Smooth muscle cell (in vitro differentiated cells): ENCODE measurements around the gene AVEN. TPM values are rescaled to one million over a fixed set of nuclear protein-coding genes. Genes with fewer than 3 reads are reported as not detected.

Experiments used
- DNase-seq: peaks from one replicate; lab custom pipeline; 2025; ENCODE audit not compliant: unreplicated experiment; lab: John Stamatoyannopoulos, UW
- H2AFZ ChIP-seq: fragments of 200-600 bp; sonication (generic); 2 replicates; pipeline ENCODE4 v1.6.0; 2016; ENCODE audit warnings: antibody characterized with exemption, low read depth, mild to moderate bottlenecking
- H3F3A ChIP-seq: fragments of 200-600 bp; sonication (generic); 2 replicates; pipeline ENCODE4 v1.6.0; 2017; ENCODE audit warnings: antibody characterized with exemption, low read depth
- H3K27ac ChIP-seq: fragments of 200-600 bp; sonication (generic); 2 replicates; pipeline ENCODE4 v1.5.1; 2016; ENCODE audit warnings: low read depth, mild to moderate bottlenecking
- H3K27me3 ChIP-seq: fragments of 200-600 bp; sonication (generic); 2 replicates; pipeline ENCODE4 v1.6.1; 2016; ENCODE audit warnings: low read depth, mild to moderate bottlenecking
- H3K36me3 ChIP-seq: fragments of 200-600 bp; sonication (generic); 2 replicates; pipeline ENCODE4 v1.5.1; 2016; ENCODE audit warnings: low read depth
- H3K4me1 ChIP-seq: fragments of 200-600 bp; sonication (generic); 2 replicates; pipeline ENCODE4 v1.5.1; 2016; ENCODE audit warnings: low read depth
- H3K4me2 ChIP-seq: fragments of 200-600 bp; sonication (generic); 2 replicates; pipeline ENCODE4 v1.6.0; 2016; ENCODE audit warnings: mild to moderate bottlenecking
- H3K4me3 ChIP-seq: fragments of 200-600 bp; sonication (generic); 2 replicates; pipeline ENCODE4 v1.5.1; 2016; ENCODE audit warnings: mild to moderate bottlenecking
- H3K79me2 ChIP-seq: fragments of 200-600 bp; sonication (generic); 2 replicates; pipeline ENCODE4 v1.6.0; 2016; ENCODE audit warnings: low read depth, mild to moderate bottlenecking
- H3K9ac ChIP-seq: fragments of 200-600 bp; sonication (generic); 2 replicates; pipeline ENCODE4 v1.6.0; 2016; ENCODE audit warnings: low read depth
- H3K9me3 ChIP-seq: fragments of 200-600 bp; sonication (generic); replicated peaks from 2 replicates; pipeline ENCODE4 v1.5.1; 2016; ENCODE audit warnings: low read depth
- H4K20me1 ChIP-seq: fragments of 200-600 bp; sonication (generic); 2 replicates; pipeline ENCODE4 v1.6.0; 2016; ENCODE audit warnings: low read depth
- WGBS: methylation state at CpG from one replicate; pipeline ENCODE4 v1.1.7; 2016; ENCODE audit warnings: low lambda C conversion rate; 5-methylcytosine and 5-hydroxymethylcytosine counted together
- polyA plus RNA-seq: library from polyadenylated mRNA; unstranded; fragments of >200 nt; fragmentation: Nextera tagmentation; extraction: Ambion mirVana; gene quantifications from 2 replicates; pipeline ENCODE4 v1.2.1, GENCODE V29; 2016
- total RNA-seq: library from RNA; depleted of rRNA; stranded (reverse); fragments of >200 nt; gene quantifications from 2 replicates; pipeline ENCODE4 v1.2.3, GENCODE V29; 2014
- TF ChIP-seq, protein P1 (sequence below): fragments of 200-600 bp; sonication (generic); IDR thresholded peaks from 2 replicates; pipeline ENCODE4 v1.5.1; 2017; ENCODE audit warnings: borderline replicate concordance, mild to moderate bottlenecking, antibody characterized with exemption; ENCODE audit not compliant: insufficient read depth, poor library complexity, severe bottlenecking

AVEN gene
- total and polyA plus RNA-seq, 2 experiments from 2014 or later: 10.6 to 15.7 TPM

DNA sequence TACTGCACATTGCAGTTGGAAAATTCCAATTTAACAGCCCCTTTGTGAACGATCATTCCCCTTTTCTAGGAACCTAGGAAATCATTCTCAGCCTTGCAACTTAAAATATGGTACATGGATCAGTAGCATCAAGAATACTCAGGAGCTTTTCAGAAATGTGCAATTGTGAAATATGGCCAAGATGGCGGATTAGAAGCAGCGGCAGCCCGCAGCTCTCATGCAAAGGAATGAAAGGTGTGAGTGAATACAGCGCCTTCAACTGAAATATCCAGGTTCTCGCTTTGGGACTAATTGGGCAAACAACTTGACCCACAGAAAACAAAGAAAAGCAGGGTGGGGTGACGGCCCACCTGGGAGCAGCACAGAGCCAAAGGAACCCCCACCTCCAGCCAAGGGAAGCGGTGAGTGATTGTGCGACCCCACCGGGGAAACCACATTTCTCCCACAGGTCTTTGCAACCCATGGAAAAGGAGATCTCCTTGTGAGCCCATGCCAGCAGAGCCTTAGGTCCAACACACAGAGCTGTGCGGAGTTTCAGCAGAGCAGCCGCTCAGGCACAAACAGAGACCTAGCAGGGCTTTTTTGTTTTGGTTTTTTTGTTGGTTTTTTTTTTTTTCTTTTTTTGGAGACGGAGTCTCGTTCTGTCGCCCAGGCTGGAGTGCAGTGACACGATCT is 7.6 kb upstream of the AVEN start:
- TF ChIP-seq, protein P1, sequence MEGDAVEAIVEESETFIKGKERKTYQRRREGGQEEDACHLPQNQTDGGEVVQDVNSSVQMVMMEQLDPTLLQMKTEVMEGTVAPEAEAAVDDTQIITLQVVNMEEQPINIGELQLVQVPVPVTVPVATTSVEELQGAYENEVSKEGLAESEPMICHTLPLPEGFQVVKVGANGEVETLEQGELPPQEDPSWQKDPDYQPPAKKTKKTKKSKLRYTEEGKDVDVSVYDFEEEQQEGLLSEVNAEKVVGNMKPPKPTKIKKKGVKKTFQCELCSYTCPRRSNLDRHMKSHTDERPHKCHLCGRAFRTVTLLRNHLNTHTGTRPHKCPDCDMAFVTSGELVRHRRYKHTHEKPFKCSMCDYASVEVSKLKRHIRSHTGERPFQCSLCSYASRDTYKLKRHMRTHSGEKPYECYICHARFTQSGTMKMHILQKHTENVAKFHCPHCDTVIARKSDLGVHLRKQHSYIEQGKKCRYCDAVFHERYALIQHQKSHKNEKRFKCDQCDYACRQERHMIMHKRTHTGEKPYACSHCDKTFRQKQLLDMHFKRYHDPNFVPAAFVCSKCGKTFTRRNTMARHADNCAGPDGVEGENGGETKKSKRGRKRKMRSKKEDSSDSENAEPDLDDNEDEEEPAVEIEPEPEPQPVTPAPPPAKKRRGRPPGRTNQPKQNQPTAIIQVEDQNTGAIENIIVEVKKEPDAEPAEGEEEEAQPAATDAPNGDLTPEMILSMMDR: no peak
- 94% methylated on average over 16 of the region's 16 CpGs for WGBS
- Histone ChIP-seq H3K9me3 (peaks cover 11% of the 10 kb centered on the region), H4K20me1 (no peaks in the 10 kb centered on the region), H3K27me3 (no peaks in the 10 kb centered on the region), H3F3A (peaks cover 10% of the 10 kb centered on the region), H3K4me2 (no peak overlapping the region), H3K4me1 (no peaks in the 10 kb centered on the region), H3K36me3 (no peaks in the 10 kb centered on the region), H3K4me3 (no peak overlapping the region), H3K9ac (no peak overlapping the region), H3K79me2 (no peaks in the 10 kb centered on the region), H2AFZ (no peak overlapping the region), H3K27ac (peak overlapping the region; percentile 96)
- no peak for DNase-seq

DNA sequence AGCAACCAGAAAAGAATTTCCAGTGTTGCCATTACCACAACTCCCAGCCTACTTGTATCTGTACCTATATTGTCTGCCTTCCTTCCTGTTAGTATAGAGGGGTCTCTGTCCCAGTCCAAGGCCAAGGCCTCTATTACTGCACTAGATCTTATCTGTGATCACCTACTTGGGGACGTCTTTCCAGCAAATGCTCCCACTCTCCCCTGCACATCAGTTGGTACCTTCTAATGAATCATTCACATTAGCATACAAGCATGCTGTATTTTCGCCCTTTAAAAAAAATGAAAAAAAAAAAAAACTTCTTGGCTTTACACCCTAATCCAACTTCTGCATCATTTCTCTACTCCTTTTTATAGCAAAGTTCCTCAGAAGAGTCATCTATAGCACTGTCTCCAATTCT is 4.8 kb upstream of the AVEN start:
- Histone ChIP-seq H3K4me3 (no peak overlapping the region), H3K4me1 (peaks cover 6% of the 10 kb centered on the region), H2AFZ (no peak overlapping the region), H3K27ac (no peak overlapping the region), H3K4me2 (peak overlapping the region; percentile 23), H3K36me3 (no peaks in the 10 kb centered on the region), H3K9me3 (no peaks in the 10 kb centered on the region), H3K27me3 (no peaks in the 10 kb centered on the region), H3F3A (peaks cover 6% of the 10 kb centered on the region), H3K79me2 (no peaks in the 10 kb centered on the region), H4K20me1 (no peaks in the 10 kb centered on the region), H3K9ac (no peak overlapping the region)
- TF ChIP-seq, protein P1: no peak
- 68% methylated on average over 2 of the region's 2 CpGs for WGBS
- DNase-seq: no peak

DNA sequence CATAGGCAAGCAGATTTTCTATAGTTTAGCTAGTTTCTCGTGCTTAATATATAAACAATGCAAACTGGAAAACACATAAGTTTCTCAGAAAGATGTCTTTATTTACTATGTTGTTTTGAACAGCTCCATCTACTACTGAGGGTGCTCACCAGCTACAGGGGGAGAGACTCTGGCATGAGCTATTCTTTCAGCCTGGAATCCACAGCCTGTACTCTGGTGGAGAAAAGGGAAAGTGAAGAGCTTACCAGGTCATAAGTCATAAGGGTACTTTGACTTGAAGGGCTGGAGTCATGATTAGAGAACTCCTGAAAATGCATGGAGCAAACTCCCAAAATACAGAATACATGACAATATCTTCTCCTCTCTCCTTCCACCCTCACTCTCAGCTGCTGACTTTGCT is 4.4 kb upstream of the AVEN start:
- Histone ChIP-seq H3K4me2 (peak overlapping the region; percentile 23), H3K4me1 (peaks cover 6% of the 10 kb centered on the region), H3K27me3 (no peaks in the 10 kb centered on the region), H2AFZ (no peak overlapping the region), H3F3A (peaks cover 3% of the 10 kb centered on the region), H3K27ac (no peak overlapping the region), H3K9ac (no peak overlapping the region), H3K9me3 (no peaks in the 10 kb centered on the region), H4K20me1 (no peaks in the 10 kb centered on the region), H3K79me2 (no peaks in the 10 kb centered on the region), H3K4me3 (no peak overlapping the region), H3K36me3 (no peaks in the 10 kb centered on the region)
- WGBS: 74% methylated on average over 1 of the region's 1 CpG
- DNase-seq: no peak
- TF ChIP-seq, protein P1: no peak

DNA sequence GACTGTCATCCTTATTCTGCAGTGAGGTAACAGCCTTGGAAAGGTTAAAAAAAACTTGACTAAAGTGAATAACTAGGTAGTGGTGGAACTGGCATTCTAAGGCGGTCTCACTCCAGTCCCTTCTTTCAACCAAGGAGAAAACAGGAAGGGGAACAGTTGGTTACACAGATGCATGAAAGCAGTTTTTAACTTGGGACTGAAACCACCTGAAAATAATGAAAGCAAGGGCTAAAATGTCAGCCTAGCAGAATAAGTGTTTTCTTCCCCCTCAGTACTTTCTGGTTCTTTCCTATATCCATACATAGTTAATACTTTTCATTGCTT is 748 bp upstream of the AVEN start:
- H3K4me3 ChIP-seq: peak overlapping the region; percentile 63
- no peaks in the 10 kb centered on the region for H3F3A ChIP-seq
- H4K20me1 ChIP-seq: no peaks in the 10 kb centered on the region
- peak overlapping the region; percentile 58 for H3K27ac ChIP-seq
- H3K9me3 ChIP-seq: no peaks in the 10 kb centered on the region
- no peaks in the 10 kb centered on the region for H3K36me3 ChIP-seq
- H2AFZ ChIP-seq: no peak overlapping the region
- no peak for DNase-seq
- peak overlapping the region; percentile 55 for H3K9ac ChIP-seq
- TF ChIP-seq, protein P1: no peak
- H3K79me2 ChIP-seq: peaks cover 12% of the 10 kb centered on the region
- peaks cover 6% of the 10 kb centered on the region for H3K4me1 ChIP-seq
- H3K4me2 ChIP-seq: peak overlapping the region; percentile 89
- no peaks in the 10 kb centered on the region for H3K27me3 ChIP-seq
- 85% methylated on average over 1 of the region's 1 CpG for WGBS
